HEK293 (cell line): ENCODE data around the gene KANK4.

Experiments used
- BCL11B ChIP-seq: fragments of 450-650 bp; formaldehyde crosslinking; IDR thresholded peaks from 2 replicates; pipeline ENCODE4 v1.5.1; 2016; ENCODE audit warnings: low read depth, missing biosample characterization, missing genetic modification characterization
- CTCF ChIP-seq: fragments of 450-650 bp; formaldehyde crosslinking; IDR thresholded peaks from 2 replicates; pipeline ENCODE4 v1.5.1; 2016; ENCODE audit warnings: missing biosample characterization, missing genetic modification characterization
- KLF8 ChIP-seq: fragments of 450-650 bp; formaldehyde crosslinking; IDR thresholded peaks from 2 replicates; pipeline ENCODE4 v1.5.1; 2016; ENCODE audit warnings: missing biosample characterization, missing genetic modification characterization
- KLF9 ChIP-seq: fragments of 450-650 bp; formaldehyde crosslinking; IDR thresholded peaks from 2 replicates; pipeline ENCODE4 v1.5.1; 2016; ENCODE audit warnings: missing biosample characterization, missing genetic modification characterization, low read depth
- RBAK ChIP-seq: fragments of 450-650 bp; formaldehyde crosslinking; IDR thresholded peaks from 2 replicates; pipeline ENCODE4 v1.5.1; 2016; ENCODE audit warnings: missing biosample characterization, missing genetic modification characterization
- YY1 ChIP-seq: fragments of 450-650 bp; formaldehyde crosslinking; IDR thresholded peaks from 2 replicates; pipeline ENCODE4 v1.5.1; 2018; ENCODE audit warnings: missing biosample characterization, missing genetic modification characterization
- ZNF169 ChIP-seq: fragments of 450-650 bp; formaldehyde crosslinking; IDR thresholded peaks from 2 replicates; pipeline ENCODE4 v1.5.1; 2016; ENCODE audit warnings: missing biosample characterization, missing genetic modification characterization
- ZNF221 ChIP-seq: fragments of 450-650 bp; formaldehyde crosslinking; IDR thresholded peaks from 2 replicates; pipeline ENCODE4 v1.5.1; 2017; ENCODE audit warnings: missing biosample characterization, missing genetic modification characterization, borderline replicate concordance
- ZNF223 ChIP-seq: fragments of 450-650 bp; formaldehyde crosslinking; IDR thresholded peaks from 2 replicates; pipeline ENCODE4 v1.5.1; 2016; ENCODE audit warnings: missing biosample characterization, missing genetic modification characterization
- ZNF530 ChIP-seq: fragments of 450-650 bp; formaldehyde crosslinking; IDR thresholded peaks from 2 replicates; pipeline ENCODE4 v1.5.1; 2016; ENCODE audit warnings: low read depth, missing biosample characterization, missing genetic modification characterization
- ZNF645 ChIP-seq: fragments of 450-650 bp; formaldehyde crosslinking; IDR thresholded peaks from 2 replicates; pipeline ENCODE4; 2016; ENCODE audit warnings: missing biosample characterization, missing genetic modification characterization
- TF ChIP-seq, protein P1 (sequence below): fragments of 450-650 bp; formaldehyde crosslinking; IDR thresholded peaks from 2 replicates; pipeline ENCODE4 v1.5.1; 2016; ENCODE audit warnings: missing biosample characterization, missing genetic modification characterization

- TF ChIP-seq ZNF169 (tag by site-specific recombination) (no peak), ZNF530 (no peak), BCL11B (tag by site-specific recombination) (no peak), ZNF223 (tag by site-specific recombination) (no peak), KLF9 (no peak), CTCF (tag by site-specific recombination) (no peak), KLF8 (tag by site-specific recombination) (no peak), YY1 (no peak), RBAK (tag by site-specific recombination) (no peak), ZNF645 (no peak), ZNF221 (tag by site-specific recombination) (no peak)
- TF ChIP-seq, protein P1, sequence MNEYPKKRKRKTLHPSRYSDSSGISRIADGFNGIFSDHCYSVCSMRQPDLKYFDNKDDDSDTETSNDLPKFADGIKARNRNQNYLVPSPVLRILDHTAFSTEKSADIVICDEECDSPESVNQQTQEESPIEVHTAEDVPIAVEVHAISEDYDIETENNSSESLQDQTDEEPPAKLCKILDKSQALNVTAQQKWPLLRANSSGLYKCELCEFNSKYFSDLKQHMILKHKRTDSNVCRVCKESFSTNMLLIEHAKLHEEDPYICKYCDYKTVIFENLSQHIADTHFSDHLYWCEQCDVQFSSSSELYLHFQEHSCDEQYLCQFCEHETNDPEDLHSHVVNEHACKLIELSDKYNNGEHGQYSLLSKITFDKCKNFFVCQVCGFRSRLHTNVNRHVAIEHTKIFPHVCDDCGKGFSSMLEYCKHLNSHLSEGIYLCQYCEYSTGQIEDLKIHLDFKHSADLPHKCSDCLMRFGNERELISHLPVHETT (tag by site-specific recombination), result no peak
Measured at GRCh38 chr1:62274496-62275485, 44.4 kb downstream of the KANK4 start.
